ENCODE data around the gene GPC3.

DNA sequence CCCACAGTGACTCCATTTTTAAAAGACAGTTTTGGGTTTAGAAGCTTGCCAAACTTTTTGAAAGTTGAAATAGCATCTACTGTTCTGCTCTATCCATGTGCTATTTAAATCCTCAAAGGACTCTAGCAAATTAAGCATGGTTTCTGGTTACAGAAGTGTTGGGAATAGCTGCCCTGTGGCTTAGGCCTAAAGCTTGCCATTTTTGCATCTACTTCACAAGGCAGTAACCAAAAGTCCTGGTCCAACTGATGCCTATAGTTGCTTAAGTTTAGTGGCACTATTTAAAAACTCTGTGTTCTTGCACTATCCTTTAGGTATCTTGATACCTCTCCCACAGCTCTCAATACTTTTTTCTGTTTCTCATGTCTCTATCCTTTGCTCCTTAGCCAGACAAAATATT lies 319.1 kb downstream of the GPC3 start:
- no peak for TF ChIP-seq CTCF (IDR thresholded peaks at IDR 0.05; ENCODE audit: low read depth, low read length, poor library complexity, severe bottlenecking)
- no peak for TF ChIP-seq EZH2phosphoT487 (IDR thresholded peaks at IDR 0.05; ENCODE audit: borderline replicate concordance, low read length)

Measured in DOHH2 (cell line).